ENCODE measurements around the gene SPARC.

SPARC gene

DNA sequence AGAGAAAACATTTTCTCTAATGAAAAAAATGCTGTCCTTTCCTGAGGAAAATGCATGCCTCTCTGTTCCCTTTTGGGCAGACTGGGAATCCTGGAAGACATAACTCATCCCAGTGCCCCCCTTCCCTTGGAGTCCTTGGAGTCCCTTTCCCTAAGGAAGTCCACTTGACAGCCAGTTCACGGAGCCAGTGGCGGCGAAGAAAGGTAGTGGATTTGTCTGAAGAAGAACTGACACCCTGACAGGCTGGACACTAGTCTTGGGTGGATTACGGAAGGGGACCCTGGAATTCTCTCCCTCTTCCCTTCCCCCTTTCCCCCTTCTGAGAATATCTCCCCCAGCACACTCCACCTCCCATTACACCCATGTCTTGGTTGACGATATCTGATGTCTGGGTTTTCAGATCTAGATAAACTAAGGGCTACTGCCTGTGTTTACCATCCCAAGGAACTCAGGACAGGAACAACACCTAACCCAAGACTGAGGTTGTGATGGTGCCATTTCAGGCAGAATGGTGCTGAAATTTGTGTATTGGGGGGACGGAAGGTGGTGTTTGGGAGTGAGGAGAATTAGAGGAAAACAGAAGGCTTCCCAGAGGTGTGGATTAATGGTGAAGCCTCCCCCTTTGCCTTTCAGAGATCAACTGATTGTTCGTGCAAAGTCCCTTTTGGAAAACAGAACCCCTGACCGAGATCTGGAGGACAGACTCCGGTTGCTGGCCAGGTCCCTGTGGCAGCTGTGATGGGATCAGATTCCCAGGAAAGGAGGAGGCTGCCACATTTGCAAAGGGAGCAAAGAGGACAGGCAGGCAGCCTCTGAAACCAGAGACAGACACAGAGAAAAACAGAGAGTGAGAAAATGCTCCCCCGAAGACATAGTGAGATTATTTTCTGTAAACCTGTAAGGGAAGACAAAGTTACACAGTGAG is 704 bp downstream of the SPARC start:
- Histone ChIP-seq H3K4me1 (ENCODE audit: low read length) (peaks cover 11% of the 10 kb centered on the region), H3K27ac (ENCODE audit: low read length) (no peak overlapping the region), H3K79me2 (ENCODE audit: low read length) (no peaks in the 10 kb centered on the region), H3K27me3 (ENCODE audit: low read depth, low read length) (no peaks in the 10 kb centered on the region), H3K9me3 (ENCODE audit: insufficient read depth, low read length) (no peaks in the 10 kb centered on the region), H2AFZ (ENCODE audit: low read depth, low read length) (peak overlapping the region; percentile 93), H3K36me3 (replicated peaks; ENCODE audit: low read depth, low read length) (no peaks in the 10 kb centered on the region), H4K20me1 (ENCODE audit: insufficient read depth, low read length) (no peaks in the 10 kb centered on the region), H3K4me2 (ENCODE audit: low read length) (peak overlapping the region; percentile 80), H3K4me3 (ENCODE audit: low read length) (peak overlapping the region; percentile 76), H3K9ac (ENCODE audit: low read length) (peak overlapping the region; percentile 25; the same call in 1 of the 2 replicates)
- TF ChIP-seq, protein P1, sequence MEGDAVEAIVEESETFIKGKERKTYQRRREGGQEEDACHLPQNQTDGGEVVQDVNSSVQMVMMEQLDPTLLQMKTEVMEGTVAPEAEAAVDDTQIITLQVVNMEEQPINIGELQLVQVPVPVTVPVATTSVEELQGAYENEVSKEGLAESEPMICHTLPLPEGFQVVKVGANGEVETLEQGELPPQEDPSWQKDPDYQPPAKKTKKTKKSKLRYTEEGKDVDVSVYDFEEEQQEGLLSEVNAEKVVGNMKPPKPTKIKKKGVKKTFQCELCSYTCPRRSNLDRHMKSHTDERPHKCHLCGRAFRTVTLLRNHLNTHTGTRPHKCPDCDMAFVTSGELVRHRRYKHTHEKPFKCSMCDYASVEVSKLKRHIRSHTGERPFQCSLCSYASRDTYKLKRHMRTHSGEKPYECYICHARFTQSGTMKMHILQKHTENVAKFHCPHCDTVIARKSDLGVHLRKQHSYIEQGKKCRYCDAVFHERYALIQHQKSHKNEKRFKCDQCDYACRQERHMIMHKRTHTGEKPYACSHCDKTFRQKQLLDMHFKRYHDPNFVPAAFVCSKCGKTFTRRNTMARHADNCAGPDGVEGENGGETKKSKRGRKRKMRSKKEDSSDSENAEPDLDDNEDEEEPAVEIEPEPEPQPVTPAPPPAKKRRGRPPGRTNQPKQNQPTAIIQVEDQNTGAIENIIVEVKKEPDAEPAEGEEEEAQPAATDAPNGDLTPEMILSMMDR (IDR thresholded peaks at IDR 0.05; ENCODE audit: low read depth, low read length), result no peak
- TF ChIP-seq EZH2phosphoT487 (IDR thresholded peaks at IDR 0.05; ENCODE audit: low read depth), result no peak

DNA sequence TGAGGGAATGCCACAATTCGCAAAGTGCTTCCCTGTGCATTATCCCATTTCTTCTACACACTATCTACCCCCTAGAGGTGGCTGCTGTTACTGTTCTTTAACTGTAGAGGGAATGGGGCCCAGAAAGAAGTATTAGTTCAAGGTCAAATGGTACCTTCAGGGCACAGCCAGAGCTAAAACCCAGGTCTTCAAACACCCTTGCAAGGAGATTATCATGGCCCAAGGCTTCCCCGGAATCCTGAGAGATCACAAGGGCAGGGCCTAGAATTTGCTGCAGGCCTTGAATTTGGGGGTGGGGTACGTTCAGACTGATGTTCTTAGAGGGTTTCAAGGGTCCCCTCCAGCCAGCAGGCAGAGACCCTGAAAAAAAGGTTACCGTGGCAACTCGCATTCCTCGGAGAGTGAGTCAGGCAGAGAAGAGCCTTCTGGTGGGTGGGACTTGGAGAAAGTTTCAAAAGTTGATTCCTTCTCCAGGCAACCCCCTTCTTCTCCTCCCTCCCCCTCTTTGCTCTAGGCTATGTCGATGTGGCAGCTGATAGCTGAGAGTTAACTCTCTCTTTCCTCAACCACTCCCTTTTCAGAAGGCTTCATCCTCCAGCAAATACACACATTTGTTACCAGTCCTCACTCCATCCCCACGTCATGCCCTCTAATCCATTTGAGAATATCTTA is 1.9 kb downstream of the SPARC start:
- H3K36me3 ChIP-seq (replicated peaks; ENCODE audit: low read depth, low read length), result no peaks in the 10 kb centered on the region
- H3K79me2 ChIP-seq (ENCODE audit: low read length), result no peaks in the 10 kb centered on the region
- no peak overlapping the region for H3K4me3 ChIP-seq (ENCODE audit: low read length)
- H3K4me2 ChIP-seq (ENCODE audit: low read length), result no peak overlapping the region
- no peak overlapping the region for H3K9ac ChIP-seq (ENCODE audit: low read length)
- no peaks in the 10 kb centered on the region for H3K27me3 ChIP-seq (ENCODE audit: low read depth, low read length)
- no peak overlapping the region for H3K27ac ChIP-seq (ENCODE audit: low read length)
- TF ChIP-seq EZH2phosphoT487 (IDR thresholded peaks at IDR 0.05; ENCODE audit: low read depth), result no peak
- TF ChIP-seq, protein P1 (IDR thresholded peaks at IDR 0.05; ENCODE audit: low read depth, low read length), result peak; percentile 26; the same call in 1 of the 2 replicates
- H4K20me1 ChIP-seq (ENCODE audit: insufficient read depth, low read length), result no peaks in the 10 kb centered on the region
- no peaks in the 10 kb centered on the region for H3K9me3 ChIP-seq (ENCODE audit: insufficient read depth, low read length)
- H2AFZ ChIP-seq (ENCODE audit: low read depth, low read length), result no peak overlapping the region
- H3K4me1 ChIP-seq (ENCODE audit: low read length), result peaks cover 11% of the 10 kb centered on the region

DNA sequence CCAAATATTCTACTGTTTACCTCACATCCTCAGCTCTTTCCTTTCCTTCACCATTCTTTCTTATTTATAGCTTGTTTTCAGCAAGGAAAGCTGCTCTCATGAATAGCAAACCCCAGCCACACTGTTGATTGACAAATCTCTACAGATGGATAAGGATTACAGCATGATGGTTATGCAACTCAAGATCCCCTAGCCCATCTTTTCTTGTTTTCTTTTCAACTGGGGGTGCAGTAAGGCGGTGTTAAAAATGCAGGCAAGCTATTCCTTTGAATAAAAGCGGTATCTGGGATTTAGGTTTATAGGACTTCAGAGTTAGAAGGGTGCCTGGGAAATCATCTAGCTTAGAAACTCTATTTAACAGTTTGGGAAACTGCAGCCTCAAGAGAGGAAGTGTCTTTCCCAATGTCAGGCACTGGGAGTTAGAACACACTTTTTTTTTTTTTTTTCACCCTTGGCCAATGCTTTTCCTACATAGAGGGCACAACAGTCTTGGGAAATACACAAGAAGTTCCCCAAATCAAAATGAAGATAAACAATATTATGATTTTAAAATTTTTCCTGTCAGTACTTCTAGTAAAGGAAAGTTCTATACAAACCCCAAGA is 2.6 kb downstream of the SPARC start:
- no peak overlapping the region for H3K4me3 ChIP-seq (ENCODE audit: low read length)
- H3K79me2 ChIP-seq (ENCODE audit: low read length), result no peaks in the 10 kb centered on the region

More for the DNA sequence above, 2.6 kb downstream of the SPARC start:
- H3K27me3 ChIP-seq (ENCODE audit: low read depth, low read length), result no peaks in the 10 kb centered on the region
- peaks cover 11% of the 10 kb centered on the region for H3K4me1 ChIP-seq (ENCODE audit: low read length)
- H3K9ac ChIP-seq (ENCODE audit: low read length), result no peak overlapping the region
- no peaks in the 10 kb centered on the region for H3K36me3 ChIP-seq (replicated peaks; ENCODE audit: low read depth, low read length)
- no peak for TF ChIP-seq EZH2phosphoT487 (IDR thresholded peaks at IDR 0.05; ENCODE audit: low read depth)
- TF ChIP-seq, protein P1 (IDR thresholded peaks at IDR 0.05; ENCODE audit: low read depth, low read length), result no peak
- H2AFZ ChIP-seq (ENCODE audit: low read depth, low read length), result no peak overlapping the region
- no peak overlapping the region for H3K4me2 ChIP-seq (ENCODE audit: low read length)
- H3K9me3 ChIP-seq (ENCODE audit: insufficient read depth, low read length), result no peaks in the 10 kb centered on the region
- no peak overlapping the region for H3K27ac ChIP-seq (ENCODE audit: low read length)
- H4K20me1 ChIP-seq (ENCODE audit: insufficient read depth, low read length), result no peaks in the 10 kb centered on the region

All from OCI-LY3 (cell line).